Panc1 (cell line): ENCODE data around the gene PIGK. TPM values are rescaled to one million over a fixed set of nuclear protein-coding genes. Genes with fewer than 3 reads are reported as not detected.

Experiments
- ATAC-seq: fragments of 200-7000 bp; cut with Tn5 transposase; 2 replicates; pipeline ENCODE4 v1.9.1; 2020; ENCODE audit warnings: mild to moderate bottlenecking, moderate library complexity
- BruUV-seq: library from RNA; stranded (reverse); fragments of 400-500 nt; replicated peaks from 2 replicates; lab custom pipeline; 2021; lab: Mats Ljungman, UMichigan
- CTCF ChIA-PET: fragments of 300-600 bp; sonication (Branson Sonifier 250); formaldehyde crosslinking; loops from one replicate; lab custom pipeline; 2022; ENCODE audit warnings: antibody characterized with exemption; lab: Charles Lee
- POLR2A ChIA-PET: fragments of 300-600 bp; sonication (Branson Sonifier 250); formaldehyde crosslinking; loops from one replicate; lab custom pipeline; 2022; ENCODE audit warnings: antibody characterized with exemption; lab: Charles Lee
- DNase-seq: peaks from one replicate; pipeline ENCODE4 v3.0.0-alpha.2; 2010; ENCODE audit warnings: low read depth, low spot score
- H3K27ac ChIP-seq: 2 replicates; pipeline ENCODE4 v1.5.1; 2011; ENCODE audit warnings: mild to moderate bottlenecking, low read length, inconsistent platforms
- H3K27me3 ChIP-seq: fragments of 200-500 bp; sonication (Bioruptor generic); 2 replicates; pipeline ENCODE4 v1.6.0; 2014; ENCODE audit warnings: low read length, inconsistent platforms; ENCODE audit not compliant: control insufficient read depth, insufficient read depth
- H3K36me3 ChIP-seq: fragments of 200-500 bp; sonication (Bioruptor generic); 2 replicates; pipeline ENCODE4 v1.5.1; 2014; ENCODE audit warnings: inconsistent platforms, mild to moderate bottlenecking, low read length, moderate library complexity; ENCODE audit not compliant: control insufficient read depth, insufficient read depth
- H3K4me1 ChIP-seq: 2 replicates; pipeline ENCODE4 v1.5.1; 2011; ENCODE audit warnings: inconsistent platforms, mild to moderate bottlenecking, low read length, moderate library complexity; ENCODE audit not compliant: control insufficient read depth, insufficient read depth
- H3K4me3 ChIP-seq, 2 experiments: 2 replicates each; pipeline ENCODE4 v1.5.1; 2011 to 2012; ENCODE audit warnings: low read depth in 2 of 2, low read length in 2 of 2, mild to moderate bottlenecking in 2 of 2, inconsistent platforms in 1 of 2, moderate library complexity in 1 of 2
- H3K9me3 ChIP-seq: fragments of 200-500 bp; sonication (Bioruptor generic); 2 replicates; pipeline ENCODE4 v1.5.1; 2014; ENCODE audit warnings: low read depth, mild to moderate bottlenecking, inconsistent platforms, low read length, moderate library complexity; ENCODE audit not compliant: control insufficient read depth, insufficient read depth
- POLR2AphosphoS5 ChIP-seq: IDR thresholded peaks from 2 replicates; pipeline ENCODE4 v1.6.1; 2012; ENCODE audit warnings: mild to moderate bottlenecking, low read depth, low read length, moderate library complexity
- SIN3A ChIP-seq: IDR thresholded peaks from 2 replicates; pipeline ENCODE4 v1.6.1; 2012; ENCODE audit warnings: low read depth, mild to moderate bottlenecking, low read length, moderate library complexity, borderline replicate concordance; ENCODE audit not compliant: insufficient read depth
- TCF7L2 ChIP-seq: IDR thresholded peaks from 2 replicates; pipeline ENCODE4 v1.6.1; 2011; ENCODE audit warnings: mild to moderate bottlenecking, low read depth, low read length, inconsistent platforms
- in situ Hi-C: cut with HindIII; loops from 2 replicates; pipeline ENCODE4 v1.10.0; 2016; ENCODE audit warnings: low sequenced_read_pairs, low pct_unique_long_range_greater_than_20kb
- intact Hi-C: fragments of 100-400 bp; cut with micrococcal nuclease; formaldehyde crosslinking; loops from one replicate; pipeline ENCODE4 v1.10.0; 2022; ENCODE audit not compliant: unreplicated experiment
- total RNA-seq: library from RNA; stranded (reverse); gene quantifications from one replicate; pipeline ENCODE4 v1.2.1, GENCODE V29; 2021; ENCODE audit not compliant: unreplicated experiment
- TF ChIP-seq, protein P1 (sequence below): fragments of 450-650 bp; IDR thresholded peaks from 2 replicates; pipeline ENCODE4 v1.5.1; 2017; ENCODE audit warnings: mild to moderate bottlenecking
- TF ChIP-seq, protein P2 (sequence below), 2 experiments: IDR thresholded peaks; 2 replicates each; pipeline ENCODE4 v1.6.1; 2011 to 2012; ENCODE audit warnings: low read depth in 2 of 2, control low read depth in 1 of 2, low read length in 1 of 2, mild to moderate bottlenecking in 1 of 2, moderate library complexity in 1 of 2; ENCODE audit not compliant: insufficient read depth in 1 of 2

The PIGK gene
- total RNA-seq, 1 experiment from 2014 or later = 26.8 TPM

DNA sequence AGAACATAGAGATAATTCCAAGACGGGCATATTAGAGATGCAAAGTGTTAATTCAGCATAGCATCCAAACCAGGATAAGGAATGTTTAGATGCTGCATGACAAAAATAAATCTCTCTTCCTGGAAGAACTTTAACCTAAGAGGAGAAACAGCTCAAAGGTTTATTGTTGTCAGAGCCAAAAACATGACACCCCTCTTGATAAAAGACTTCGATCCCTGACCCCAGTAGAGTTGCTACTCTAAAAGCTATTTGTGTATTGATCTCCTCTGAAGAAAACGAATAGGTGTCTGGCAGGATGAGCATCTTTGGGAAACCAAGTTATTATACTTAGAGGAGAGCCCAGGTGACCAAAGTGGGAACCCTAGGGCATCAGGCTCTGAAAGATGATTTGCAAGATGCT lies 158.1 kb downstream of the PIGK start:
- Histone ChIP-seq H3K4me3 (no peak overlapping the region), H3K36me3 (no peaks in the 10 kb centered on the region), H3K27me3 (0 out of 2 replicates have a peak, but pooled peaks cover 2% of the 10 kb centered on the region), H3K9me3 (no peaks in the 10 kb centered on the region), H3K4me1 (no peaks in the 10 kb centered on the region), H3K27ac (no peak overlapping the region)
- no peak for DNase-seq
- ATAC-seq = no peak
- POLR2A ChIA-PET = no interaction called here
- CTCF ChIA-PET = no interaction called here
- in situ Hi-C loops = no loop called here
- TF ChIP-seq, protein P1, sequence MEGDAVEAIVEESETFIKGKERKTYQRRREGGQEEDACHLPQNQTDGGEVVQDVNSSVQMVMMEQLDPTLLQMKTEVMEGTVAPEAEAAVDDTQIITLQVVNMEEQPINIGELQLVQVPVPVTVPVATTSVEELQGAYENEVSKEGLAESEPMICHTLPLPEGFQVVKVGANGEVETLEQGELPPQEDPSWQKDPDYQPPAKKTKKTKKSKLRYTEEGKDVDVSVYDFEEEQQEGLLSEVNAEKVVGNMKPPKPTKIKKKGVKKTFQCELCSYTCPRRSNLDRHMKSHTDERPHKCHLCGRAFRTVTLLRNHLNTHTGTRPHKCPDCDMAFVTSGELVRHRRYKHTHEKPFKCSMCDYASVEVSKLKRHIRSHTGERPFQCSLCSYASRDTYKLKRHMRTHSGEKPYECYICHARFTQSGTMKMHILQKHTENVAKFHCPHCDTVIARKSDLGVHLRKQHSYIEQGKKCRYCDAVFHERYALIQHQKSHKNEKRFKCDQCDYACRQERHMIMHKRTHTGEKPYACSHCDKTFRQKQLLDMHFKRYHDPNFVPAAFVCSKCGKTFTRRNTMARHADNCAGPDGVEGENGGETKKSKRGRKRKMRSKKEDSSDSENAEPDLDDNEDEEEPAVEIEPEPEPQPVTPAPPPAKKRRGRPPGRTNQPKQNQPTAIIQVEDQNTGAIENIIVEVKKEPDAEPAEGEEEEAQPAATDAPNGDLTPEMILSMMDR = no peak
- TF ChIP-seq TCF7L2 (no peak), SIN3A (no peak), POLR2AphosphoS5 (no peak)
- TF ChIP-seq, protein P2, sequence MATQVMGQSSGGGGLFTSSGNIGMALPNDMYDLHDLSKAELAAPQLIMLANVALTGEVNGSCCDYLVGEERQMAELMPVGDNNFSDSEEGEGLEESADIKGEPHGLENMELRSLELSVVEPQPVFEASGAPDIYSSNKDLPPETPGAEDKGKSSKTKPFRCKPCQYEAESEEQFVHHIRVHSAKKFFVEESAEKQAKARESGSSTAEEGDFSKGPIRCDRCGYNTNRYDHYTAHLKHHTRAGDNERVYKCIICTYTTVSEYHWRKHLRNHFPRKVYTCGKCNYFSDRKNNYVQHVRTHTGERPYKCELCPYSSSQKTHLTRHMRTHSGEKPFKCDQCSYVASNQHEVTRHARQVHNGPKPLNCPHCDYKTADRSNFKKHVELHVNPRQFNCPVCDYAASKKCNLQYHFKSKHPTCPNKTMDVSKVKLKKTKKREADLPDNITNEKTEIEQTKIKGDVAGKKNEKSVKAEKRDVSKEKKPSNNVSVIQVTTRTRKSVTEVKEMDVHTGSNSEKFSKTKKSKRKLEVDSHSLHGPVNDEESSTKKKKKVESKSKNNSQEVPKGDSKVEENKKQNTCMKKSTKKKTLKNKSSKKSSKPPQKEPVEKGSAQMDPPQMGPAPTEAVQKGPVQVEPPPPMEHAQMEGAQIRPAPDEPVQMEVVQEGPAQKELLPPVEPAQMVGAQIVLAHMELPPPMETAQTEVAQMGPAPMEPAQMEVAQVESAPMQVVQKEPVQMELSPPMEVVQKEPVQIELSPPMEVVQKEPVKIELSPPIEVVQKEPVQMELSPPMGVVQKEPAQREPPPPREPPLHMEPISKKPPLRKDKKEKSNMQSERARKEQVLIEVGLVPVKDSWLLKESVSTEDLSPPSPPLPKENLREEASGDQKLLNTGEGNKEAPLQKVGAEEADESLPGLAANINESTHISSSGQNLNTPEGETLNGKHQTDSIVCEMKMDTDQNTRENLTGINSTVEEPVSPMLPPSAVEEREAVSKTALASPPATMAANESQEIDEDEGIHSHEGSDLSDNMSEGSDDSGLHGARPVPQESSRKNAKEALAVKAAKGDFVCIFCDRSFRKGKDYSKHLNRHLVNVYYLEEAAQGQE (IDR thresholded peaks at IDR 0.05; ENCODE audit: insufficient read depth in 1 of 2, low read depth in 2 of 2, low read length in 1 of 2) = no peak
- BruUV-seq = no TSS peak
- intact Hi-C loops = no loop called here

DNA sequence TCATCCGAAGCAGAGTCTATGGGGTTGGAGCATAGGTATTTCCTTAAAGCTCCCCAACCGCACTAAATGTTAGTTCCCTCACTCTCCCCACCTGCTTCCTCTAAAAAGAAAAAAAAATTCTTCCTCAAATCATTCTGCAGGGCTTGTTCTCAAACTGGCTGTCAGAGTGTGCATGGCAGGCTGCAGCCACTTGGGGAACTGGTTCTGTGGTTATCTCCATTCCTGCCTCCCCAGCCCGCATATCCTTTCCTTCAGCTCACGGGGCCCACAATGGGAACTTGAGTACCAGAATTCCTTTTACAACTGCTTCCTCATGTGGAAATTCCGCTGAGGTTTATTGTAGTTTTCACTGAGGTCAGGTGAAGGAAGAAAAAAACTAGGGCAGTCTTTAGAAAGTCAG lies 159.2 kb downstream of the PIGK start:
- no peak for TF ChIP-seq SIN3A
- TF ChIP-seq TCF7L2 = no peak
- TF ChIP-seq POLR2AphosphoS5 = no peak
- TF ChIP-seq, protein P1 = no peak
- TF ChIP-seq, protein P2 (IDR thresholded peaks at IDR 0.05; ENCODE audit: insufficient read depth in 1 of 2, low read depth in 2 of 2, low read length in 1 of 2) = no peak
- Histone ChIP-seq H3K36me3 (no peaks in the 10 kb centered on the region), H3K27ac (no peak overlapping the region), H3K4me3 (no peak overlapping the region), H3K9me3 (no peaks in the 10 kb centered on the region), H3K4me1 (no peaks in the 10 kb centered on the region), H3K27me3 (0 out of 2 replicates have a peak, but pooled peaks cover 2% of the 10 kb centered on the region)
- DNase-seq (no peak), ATAC-seq (no peak)
- POLR2A ChIA-PET = no interaction called here
- intact Hi-C loops (no loop called here), in situ Hi-C loops (no loop called here)
- CTCF ChIA-PET = no interaction called here
- BruUV-seq = no TSS peak
